Globus pallidus (tissue), 1 donor: ENCODE results near the gene RRAS2.

Experiments
- DNase-seq: peaks from one replicate; pipeline ENCODE4 v3.0.0-alpha.2; 2015; ENCODE audit warnings: low spot score

RRAS2 gene

DNA sequence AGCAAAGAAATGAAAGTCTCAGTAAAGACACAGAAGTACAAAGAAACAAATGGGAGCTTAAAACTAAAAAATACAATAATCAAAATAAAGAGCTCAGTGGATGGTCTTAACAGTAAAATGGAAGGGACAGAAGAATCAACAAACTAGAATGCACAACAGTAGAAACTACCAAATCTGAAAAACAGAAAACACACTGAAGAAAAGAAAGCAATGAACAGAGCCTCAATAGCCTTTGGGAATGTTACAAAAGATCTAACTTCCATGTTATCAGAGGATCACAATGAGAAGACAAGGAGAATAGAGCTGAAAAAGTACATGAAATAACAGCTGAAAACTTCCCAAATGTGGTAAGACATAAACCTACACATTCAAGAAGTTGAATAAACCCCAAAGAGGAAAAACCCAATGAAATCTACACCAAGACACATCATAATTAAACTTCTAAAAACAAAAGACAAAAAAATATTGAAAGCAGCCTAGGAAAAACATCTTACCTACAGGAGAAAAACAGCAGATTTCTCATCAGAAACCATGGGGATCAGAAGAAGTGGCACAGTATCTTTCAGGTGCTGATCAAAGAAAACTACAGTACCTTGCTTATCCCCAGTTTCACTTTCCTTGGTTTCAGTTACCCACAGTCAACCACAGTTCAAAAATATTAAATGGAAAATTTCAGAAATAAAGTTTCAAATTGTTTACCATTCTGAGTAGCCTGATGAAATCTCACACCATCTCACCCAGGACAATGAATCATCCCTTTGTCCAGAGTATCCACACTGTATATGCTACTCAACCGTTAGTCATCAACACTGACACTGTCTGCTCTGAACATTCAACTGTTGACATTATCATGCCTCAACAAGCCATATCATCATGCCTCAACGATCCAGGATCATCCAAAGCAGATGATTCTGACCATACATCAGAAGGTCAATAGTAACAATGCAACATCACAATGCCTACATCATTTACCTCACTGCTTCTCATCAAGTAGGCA, 22.2 kb downstream of the RRAS2 start:
- DNase-seq, result no peak

DNA sequence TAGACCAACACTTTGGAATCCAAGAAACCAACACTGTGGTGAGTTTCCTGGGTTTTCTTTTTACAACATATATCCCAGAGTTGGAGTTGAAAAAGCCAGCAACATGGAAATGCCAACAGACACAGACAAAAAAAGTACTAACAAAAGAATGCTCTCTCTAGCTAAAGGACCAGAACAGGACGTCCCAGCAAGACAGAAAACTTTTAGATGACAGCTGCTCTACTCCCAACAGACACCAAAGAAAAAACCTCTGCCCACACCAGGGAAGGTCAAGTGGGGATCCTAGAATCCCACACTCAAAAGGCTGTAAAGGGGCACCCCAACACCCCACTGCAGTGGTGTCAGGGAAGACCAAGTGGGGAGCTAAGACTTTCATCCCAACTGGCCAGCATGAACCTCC, 23.3 kb downstream of the RRAS2 start:
- DNase-seq, result no peak

DNA sequence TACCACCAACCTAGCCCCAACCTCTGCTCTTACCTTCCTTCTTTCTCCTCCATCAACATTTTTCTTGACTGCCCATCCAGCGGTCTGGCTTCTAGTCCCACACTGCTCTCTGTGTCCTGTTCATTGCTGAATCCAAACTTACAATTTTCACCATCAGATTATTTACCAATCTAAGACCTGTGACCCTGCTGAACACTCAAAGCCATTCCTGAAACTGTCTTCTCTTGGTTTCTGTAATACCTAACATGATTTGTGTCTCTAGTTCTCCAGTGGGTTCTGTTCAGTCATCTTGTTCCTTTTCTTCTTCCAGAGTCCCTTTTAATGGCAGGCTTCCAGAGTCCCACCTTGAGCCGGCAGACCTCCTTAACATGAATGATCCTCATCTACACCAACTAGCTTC, 24.1 kb downstream of the RRAS2 start:
- DNase-seq, result no peak

DNA sequence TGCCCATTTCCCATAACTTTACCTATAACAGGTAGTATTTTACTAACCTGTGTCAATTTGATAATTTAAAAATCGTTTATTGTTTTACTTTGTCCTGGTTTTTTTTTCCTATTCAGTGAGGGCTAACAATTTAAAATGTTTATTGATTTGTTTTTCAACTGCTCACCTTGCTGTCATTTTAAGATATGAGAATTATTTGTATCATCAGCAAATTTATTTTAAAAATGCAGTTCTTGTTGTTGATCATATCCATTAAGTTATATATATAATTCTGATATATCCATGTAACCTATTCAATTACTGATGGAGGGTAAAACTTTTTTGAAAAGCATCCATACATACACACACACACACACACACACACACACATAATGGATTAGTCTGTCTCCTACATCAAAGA, 24.8 kb downstream of the RRAS2 start:
- DNase-seq, result no peak

DNA sequence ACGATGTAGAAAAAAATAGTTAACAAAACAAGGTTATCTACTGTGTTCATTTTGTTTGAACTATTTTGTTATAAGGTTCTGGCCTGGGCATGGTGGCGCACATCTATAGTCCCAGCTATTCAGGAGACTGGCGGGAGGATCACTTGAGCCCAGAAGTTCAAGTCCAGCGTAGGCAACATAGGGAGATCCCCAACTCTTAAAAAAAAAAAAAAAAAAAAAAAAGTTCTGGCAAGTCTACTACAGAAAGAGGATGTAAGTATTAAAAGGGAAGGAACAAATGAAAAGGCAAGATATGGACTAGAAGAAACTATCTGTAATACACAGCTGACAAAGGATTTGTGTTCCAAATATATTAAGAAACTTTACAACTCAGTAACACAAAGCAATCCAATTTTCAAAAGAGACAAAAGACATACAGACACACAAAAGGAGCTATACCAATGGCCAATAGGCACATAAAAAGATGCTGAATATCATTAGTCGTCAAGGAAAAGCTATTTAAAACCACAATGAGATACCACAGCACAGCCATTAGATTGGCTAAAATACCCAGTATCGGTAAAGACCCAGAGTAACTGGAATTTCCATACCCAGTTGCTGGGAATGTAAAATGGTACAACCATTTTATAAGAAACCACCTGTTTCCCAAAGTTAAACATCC, 27.4 kb downstream of the RRAS2 start:
- DNase-seq, result no peak

DNA sequence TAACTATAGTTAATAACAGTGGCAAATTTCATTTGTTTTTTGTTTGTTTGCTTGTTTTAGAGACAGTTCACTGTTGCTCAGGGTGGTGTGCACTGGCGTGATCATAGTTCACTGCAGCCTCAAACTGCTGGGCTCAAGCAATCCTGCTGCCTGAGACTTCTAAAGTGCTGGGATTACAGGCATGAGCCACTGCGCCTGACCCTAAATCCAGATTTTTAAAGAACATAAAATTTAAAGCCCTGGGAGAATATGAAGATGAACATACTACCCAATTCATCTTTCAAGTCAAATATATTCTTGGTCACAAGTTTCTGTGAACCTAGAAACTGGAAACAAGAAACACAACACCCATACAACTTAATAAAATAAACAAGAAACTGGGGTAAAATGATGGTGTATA, 28.1 kb downstream of the RRAS2 start:
- DNase-seq, result no peak

DNA sequence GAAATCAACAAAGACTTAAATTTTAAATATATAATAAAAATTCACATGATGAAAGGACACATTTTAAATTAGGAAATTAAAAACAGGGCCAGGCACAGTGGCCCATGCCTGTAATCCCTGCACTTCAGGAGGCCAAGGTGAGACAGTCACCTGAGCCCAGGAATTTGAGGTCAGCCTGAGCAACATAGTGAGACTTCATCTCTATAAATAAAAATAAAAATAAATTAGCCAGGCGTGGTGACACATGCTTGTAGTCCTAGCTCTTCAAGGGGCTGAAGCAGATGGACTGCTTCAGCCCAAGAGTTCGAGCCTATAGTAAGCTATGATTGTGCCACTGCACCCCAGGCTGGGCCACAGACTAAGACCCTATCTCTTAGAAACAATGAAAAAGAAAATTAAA, 29.3 kb downstream of the RRAS2 start:
- DNase-seq, result no peak

DNA sequence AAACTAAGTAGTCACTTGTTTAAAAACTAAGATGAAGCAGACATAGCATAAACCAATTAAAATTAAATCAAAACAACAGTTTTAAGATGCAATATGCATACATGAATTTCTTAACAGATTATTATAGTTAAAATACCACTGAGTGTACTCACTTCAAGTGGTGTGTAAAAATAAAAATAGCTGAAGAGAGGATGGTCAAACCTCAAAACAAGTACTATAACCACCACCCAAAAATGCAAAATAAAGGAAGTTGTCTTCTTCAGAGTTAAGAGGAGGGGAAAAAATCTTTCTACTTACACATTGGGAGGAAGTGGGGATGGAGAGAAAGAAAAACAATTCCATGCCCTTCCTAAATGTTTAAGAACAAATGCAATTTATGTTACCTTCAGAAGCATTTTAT, 31.9 kb downstream of the RRAS2 start:
- no peak for DNase-seq

DNA sequence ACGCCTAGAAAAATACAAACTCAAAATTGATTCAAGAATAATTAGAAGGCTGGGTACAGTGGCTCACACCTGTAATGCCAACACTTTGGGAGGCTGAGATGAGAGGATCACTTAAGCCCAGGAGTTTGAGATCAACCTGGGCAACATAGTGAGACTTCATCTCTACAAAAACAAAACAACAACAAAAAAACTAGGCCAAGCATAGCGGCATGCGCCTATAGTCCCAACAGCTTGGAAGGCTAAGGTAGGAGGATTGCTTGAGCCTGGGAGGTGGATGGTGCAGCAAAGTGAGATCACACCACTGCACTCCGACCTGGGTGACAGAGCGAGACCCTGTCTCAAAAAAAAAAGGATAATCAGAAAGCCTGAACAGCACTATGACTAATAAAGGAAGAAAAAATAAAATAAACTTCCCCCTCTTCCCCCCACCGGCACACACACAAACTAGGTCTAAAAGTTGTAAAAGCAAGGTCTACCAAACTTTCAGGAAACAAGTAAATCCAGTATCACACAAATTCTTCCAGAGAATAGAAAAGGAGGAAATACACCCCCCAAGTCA, 35.8 kb downstream of the RRAS2 start:
- DNase-seq, result no peak

DNA sequence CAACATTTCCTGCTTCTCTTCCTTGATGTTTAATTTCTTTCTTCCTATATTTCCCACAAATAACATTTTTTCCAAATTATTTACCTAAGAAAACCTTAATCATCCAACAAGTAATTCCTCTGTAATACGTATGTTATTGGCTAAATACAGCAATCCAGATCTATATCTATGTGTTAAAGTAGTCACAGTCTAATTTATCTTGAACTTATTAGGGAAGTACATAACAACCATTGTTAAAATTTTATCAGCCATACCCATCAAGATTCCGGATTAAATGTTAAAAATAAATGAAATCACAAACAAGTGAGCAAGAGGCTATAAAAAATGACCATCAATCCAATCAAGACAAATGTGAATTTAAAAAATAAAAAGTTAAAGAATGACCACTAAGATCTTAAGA, 36.5 kb downstream of the RRAS2 start:
- no peak for DNase-seq

DNA sequence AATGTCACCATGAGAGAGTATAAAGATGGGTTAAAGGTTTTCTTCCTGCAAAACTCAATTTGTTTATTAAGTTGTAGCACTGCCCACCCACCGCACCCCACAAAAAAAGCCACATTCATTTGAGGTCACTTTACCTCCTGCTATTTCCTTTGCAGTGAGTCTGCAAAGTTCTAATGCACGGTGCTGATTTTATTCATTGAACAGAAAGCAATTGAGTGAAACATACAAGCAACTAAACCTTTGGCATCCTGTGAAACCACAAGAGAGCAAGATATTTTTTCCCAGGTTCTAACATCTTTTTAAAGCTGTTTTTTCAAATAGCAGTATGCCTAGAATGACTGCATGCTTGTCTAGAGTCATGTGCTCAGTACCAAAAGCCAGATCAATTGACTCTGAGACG, 39.0 kb downstream of the RRAS2 start:
- no peak for DNase-seq

DNA sequence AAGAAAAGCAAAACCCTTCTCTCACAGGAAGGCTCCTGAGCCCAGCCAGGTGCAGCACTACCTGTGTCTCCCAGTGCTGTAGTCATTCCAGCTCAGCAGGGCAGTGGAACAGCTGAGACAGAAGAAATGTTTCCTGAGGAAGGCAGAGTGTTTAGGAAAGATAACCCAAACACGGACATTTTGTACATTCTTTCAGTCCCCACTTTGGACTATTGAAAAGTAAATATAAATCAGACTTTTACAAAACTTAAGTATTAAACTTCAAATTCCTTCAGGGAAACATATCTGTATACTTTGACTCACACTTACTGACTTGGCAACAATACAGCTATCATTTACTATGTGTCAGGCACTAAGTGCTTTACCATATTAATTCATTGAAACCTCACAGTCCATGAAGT, 40.4 kb downstream of the RRAS2 start:
- DNase-seq, result no peak

DNA sequence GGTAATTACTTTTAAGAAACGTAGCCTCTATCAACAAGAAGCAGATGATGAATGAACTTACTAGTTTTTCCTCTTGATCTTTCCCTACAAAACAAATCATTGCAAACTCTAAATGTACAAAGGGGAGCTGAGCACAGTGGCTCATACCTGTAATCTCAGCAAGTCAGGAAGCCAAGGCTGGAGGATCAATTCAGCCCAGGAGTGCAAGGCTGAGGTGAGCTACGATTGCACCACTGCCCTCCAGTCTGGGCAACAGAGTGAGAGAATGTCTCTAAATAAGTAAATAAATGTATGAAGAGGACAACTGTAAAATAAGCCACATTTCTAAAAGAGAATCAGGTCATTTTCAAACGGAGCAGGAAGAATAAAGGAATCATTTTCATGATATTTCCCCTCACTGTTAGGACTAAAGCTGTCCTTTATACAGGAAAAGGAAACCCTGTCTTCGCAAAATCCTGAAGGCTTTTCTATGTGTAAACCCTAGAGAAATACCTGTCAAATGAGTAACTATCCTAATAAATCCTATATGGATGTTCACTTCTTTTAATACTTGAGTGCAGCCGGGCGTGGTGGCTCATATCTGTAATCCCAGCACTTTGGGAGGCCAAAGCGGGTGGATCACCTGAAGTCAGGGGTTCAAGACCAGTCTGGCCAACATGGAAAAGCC, 41.2 kb downstream of the RRAS2 start:
- DNase-seq, result no peak

DNA sequence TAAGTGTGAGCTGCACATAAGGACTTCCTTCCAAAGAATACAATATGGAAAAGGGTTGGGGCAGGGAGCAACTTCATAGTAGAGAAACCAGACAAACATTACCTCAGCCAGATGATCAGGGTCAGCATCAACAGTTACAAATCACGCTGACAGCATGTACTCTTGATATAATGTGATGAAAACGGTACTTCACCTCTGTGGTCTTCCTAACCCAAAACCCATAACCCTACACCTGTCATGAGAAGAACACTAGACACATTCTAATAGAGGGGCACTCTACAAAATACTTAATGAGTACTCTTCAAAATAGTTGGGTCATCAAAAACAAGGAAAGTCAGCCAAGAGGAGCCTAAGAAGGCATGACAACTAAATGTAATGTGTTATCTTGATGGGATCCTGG, 43.9 kb downstream of the RRAS2 start:
- DNase-seq, result no peak

DNA sequence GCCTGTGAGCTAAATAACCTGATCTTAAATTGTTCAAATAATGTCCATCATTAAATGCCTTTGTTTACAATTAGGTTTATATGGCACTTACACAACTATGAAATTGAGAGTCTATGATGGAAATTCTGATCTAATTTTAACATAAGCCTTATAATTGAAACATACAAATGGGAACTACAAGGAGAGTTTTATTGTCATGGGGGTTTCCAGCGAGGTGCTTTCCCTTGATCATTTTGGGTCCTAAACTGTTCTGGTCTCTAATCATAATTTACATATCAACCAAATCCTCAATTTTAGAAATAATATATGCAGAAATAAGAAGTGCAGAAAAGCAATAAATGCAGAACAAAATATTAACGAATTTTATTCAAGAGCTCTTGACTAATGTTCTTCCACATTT, 44.9 kb downstream of the RRAS2 start:
- no peak for DNase-seq

DNA sequence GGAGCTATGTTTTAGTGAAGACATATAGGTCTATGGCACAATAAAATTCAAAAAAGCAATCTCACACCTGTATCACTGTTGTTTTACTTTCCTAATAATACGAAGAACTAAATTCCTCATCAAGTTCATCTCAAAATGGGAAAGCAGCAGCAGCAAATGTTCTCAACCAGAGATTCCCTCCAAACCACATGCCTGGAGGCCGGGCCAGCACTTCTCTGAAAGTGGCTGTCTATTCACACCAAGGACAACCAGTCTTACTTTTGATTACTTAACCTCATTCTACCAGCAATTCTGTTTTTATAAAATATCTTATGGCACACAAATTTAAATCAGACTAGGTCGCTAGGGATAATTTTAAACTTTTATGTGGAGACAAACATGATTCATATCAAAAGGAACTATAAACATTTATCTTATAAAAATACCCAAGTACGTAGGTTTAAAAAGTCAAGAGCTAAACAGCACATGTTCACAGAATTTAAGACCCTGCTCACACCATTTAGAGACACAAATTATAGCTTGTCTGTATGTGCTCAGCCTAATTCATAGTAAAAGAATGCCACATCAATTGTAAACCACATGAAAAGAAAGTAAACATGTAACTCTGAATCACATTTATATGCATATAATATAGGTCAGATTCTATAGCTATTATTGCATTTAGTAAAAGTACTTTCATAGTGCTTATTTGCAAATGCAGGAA, 46.1 kb downstream of the RRAS2 start:
- DNase-seq, result no peak

DNA sequence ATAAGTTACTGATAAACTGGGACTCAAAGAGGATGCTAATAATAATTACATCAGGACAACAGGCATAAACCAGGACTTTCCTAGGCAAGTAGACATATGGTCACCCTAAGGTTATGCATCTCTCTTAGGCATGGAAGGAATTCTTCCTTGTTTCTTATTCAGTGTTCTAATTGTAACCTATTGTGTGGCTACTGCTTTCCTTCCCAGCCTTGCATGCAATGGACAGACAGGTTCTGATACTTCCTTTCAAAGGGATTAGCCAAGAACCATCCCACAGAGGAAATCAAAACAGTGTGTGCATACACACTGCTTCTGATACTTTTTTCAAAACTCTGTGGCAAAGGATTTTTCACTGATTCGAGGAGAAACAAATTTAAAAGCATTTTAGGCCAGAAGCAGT, 48.3 kb downstream of the RRAS2 start:
- no peak for DNase-seq

DNA sequence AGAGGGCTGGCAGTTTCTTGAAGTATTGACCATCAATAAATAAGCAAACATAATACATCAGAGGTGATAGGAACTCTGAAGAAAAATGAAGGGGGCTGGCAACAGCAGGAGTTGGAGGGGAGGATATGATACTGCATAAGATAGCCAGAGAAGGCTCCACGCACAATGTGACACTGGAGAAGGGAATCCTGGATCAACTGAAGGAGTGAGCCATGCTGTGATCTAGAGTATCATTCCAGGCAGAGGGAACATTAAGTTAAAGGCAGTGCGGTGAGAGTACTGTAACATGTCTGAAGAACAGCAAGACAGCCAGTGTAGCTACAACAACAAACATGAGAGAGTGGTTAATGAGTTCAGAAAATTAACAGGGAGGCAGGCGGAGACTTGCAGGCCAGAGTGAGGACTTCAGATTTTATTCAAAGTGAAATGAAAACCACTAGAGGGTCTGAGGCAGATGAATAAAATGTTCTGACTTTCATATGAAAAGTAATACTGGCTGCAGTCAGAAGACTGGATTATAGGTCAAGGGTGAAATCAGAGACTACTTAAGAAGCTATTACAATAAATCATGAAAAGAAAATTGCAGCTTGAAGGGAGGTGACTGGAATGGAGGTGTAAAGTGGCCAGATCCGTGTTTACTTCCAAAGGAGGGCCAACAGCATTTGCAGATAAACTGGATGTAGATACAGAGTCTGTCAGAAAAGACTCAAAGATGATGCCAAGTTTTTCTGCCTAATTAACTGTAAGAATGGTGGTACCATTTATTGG, 49.4 kb downstream of the RRAS2 start:
- DNase-seq, result no peak

DNA sequence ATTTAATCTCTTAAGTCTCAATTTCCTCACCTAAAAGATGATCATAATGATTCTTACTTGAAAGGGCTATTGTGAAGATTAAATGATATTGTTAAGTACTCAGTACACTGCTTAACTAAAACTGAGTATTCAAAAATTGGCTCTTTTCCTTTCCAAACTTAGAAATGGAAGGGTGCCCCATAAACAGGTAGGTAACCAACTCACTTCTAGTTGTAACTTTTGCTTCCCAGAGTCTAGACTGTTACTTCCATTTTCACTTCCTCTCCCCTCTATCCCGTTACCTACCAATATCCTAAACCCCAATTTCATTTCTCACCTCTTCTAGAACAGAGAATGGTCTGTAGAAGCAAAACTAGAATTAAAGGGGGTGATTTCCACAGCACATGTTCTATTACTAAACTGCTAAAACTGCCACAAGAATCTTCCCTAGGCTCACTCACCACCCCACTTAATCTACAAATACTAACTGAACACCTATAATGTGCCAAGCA, 50.0 kb downstream of the RRAS2 start:
- no peak for DNase-seq

DNA sequence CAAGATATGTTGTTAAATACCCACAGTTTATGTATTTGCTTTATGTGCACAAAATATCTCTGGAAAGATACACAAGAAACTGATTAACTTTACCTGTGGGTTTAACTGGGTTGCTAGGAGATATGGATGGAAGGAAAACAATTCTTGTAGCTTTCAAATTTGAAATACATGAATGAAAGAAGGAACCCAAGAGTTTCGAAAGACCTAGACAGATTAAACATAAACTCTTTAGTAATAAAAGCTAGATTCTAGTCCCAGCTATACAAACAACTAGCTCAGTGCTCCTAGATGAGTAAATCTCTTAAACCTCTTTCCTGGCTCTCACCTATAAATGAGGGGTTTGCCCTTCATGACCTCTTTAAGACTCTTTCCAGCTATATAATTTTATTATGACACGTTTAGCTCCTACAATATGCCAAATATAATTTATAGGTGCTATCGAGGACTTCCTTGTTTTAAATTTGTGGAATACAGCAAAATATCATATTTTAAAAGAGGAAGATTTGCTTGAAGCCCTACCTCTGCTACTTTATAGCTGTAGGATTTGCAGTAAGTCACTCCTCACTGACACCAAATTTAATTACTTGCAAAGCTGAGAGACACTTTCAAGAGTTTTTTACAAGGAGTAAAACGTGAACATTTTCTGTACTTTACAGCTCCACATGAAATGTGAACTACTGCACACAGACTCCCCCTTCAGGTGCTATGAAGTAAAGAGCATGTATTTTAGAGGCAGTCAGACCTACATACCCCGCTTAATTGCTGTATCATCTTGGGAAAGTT, 50.7 kb downstream of the RRAS2 start:
- peak; percentile 5 for DNase-seq
